Stimulated activated CD4-positive, alpha-beta T cell treated with anti-CD3 and anti-CD28 coated beads, Interleukin-4, amount 100 ng/mL, for 48 hours (primary cell): ENCODE measurements around the gene ZNF512B.
A peak's percentile ranks its signal among the peaks of the same experiment; 100 is the strongest.
"Not testable (repeated sequence)": the region's sequence is repeated elsewhere in the genome, so short reads cannot be mapped to it uniquely, and the experiment has no call there.

ENCODE experiments used
- DNase-seq, 2 donors: peaks; one replicate each; pipeline ENCODE4 v3.0.0-alpha.2; 2020; ENCODE audit warnings: low read depth in 2 of 2

ZNF512B gene, protein sequence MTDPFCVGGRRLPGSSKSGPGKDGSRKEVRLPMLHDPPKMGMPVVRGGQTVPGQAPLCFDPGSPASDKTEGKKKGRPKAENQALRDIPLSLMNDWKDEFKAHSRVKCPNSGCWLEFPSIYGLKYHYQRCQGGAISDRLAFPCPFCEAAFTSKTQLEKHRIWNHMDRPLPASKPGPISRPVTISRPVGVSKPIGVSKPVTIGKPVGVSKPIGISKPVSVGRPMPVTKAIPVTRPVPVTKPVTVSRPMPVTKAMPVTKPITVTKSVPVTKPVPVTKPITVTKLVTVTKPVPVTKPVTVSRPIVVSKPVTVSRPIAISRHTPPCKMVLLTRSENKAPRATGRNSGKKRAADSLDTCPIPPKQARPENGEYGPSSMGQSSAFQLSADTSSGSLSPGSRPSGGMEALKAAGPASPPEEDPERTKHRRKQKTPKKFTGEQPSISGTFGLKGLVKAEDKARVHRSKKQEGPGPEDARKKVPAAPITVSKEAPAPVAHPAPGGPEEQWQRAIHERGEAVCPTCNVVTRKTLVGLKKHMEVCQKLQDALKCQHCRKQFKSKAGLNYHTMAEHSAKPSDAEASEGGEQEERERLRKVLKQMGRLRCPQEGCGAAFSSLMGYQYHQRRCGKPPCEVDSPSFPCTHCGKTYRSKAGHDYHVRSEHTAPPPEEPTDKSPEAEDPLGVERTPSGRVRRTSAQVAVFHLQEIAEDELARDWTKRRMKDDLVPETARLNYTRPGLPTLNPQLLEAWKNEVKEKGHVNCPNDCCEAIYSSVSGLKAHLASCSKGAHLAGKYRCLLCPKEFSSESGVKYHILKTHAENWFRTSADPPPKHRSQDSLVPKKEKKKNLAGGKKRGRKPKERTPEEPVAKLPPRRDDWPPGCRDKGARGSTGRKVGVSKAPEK

GRCh38 chr20:63969838-63970713, at the start of gene ZNF512B:
TSS of gene ZNF512B (minus strand) at chr20:63969930. CDS start at chr20:63967950, 1,980 bp downstream.
- DNase-seq = peak in 1 of 2 donors; percentile 61

- DNase-seq = no peak
Measured at GRCh38 chr20:64015635-64016034, 45.9 kb upstream of the ZNF512B start.

DNA sequence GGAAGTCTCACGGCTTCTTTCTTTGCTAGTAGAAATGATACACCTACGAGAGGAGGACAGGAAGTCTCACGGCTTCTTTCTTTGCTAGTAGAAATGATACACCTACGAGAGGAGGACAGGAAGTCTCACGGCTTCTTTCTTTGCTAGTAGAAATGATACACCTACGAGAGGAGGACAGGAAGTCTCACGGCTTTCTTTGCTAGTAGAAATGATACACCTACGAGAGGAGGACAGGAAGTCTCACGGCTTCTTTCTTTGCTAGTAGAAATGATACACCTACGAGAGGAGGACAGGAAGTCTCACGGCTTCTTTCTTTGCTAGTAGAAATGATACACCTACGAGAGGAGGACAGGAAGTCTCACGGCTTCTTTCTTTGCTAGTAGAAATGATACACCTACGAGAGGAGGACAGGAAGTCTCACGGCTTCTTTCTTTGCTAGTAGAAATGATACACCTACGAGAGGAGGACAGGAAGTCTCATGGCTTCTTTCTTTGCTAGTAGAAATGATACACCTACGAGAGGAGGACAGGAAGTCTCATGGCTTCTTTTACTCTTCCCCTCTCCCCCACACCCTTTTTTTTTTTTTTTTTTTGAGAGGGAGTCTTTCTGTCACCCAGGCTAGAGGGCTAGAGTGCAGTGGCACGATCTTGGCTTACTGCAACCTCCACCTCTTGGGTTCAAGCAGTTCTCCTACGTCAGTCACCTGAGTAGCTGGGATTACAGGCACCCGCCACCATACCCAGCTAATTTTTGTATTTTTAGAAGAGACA, 42.8 kb upstream of the ZNF512B start:
- DNase-seq = not testable (repeated sequence)

DNA sequence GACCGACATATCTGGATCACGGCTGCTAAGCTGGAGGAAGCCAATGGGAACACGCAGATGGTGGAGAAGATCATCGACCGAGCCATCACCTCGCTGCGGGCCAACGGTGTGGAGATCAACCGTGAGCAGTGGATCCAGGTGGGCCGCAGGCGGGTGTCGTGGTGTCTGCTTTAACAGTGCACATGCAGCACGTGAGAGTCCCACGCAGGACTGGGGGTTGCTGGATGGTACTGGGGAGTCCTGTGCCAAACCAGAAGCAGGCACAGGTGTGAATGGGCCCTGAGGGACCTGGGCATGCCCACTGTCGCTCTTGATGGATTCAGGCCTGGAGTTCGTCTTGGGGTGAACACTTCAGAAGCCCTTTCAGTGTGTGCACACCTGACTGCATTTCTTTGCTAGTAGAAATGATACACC, 41.6 kb upstream of the ZNF512B start:
- no peak for DNase-seq

GRCh38 chr20:64010711-64011237, 41.0 kb upstream of the ZNF512B start:
- no peak for DNase-seq

DNA sequence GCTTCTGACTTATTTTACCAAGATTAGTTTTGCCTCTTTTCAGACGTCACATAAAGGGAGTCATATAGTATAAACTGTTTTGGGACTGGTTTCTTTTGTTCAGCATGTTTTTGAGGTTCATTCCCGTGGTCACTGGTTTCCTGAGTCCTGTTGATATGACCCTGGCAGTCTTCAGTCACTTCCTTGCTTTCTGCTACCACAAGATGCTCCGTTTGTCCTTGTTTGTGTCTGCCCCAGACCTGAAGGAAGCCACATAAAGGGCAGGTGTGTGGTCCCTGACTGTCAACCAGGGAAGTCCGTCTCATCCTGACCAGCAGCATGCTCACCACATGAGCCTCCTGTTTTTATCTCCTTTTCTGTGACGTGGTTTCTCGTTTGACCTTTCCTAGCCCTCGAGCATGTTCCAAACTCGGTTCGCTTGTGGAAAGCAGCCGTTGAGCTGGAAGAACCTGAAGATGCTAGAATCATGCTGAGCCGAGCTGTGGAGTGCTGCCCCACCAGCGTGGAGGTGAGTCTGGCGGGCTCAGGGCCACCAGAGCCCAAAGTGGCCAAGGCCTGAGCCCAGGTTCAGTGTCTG, 40.2 kb upstream of the ZNF512B start:
- DNase-seq = no peak

DNA sequence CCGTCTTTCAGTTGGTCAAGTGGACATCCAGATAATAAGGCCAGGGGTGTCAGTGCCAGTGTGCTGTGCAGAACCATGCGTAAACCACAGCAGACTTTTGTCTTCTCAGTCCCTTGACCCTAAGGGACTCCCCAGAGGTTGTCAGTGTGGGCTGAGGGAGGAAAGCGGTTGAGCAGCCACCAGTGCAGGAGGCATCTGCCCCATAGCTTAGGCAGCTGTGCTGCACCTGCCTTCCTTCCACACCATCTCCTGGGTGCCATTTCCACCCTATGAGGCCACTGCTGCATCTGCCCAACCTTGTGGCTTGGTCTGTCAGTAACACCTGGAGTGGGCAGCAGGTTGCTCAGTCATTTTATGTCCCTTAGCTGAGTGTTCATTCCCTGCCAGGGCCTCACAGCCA, 37.2 kb upstream of the ZNF512B start:
- DNase-seq = no peak

- DNase-seq = no peak
Measured at GRCh38 chr20:64006490-64006889, 36.8 kb upstream of the ZNF512B start.

DNA sequence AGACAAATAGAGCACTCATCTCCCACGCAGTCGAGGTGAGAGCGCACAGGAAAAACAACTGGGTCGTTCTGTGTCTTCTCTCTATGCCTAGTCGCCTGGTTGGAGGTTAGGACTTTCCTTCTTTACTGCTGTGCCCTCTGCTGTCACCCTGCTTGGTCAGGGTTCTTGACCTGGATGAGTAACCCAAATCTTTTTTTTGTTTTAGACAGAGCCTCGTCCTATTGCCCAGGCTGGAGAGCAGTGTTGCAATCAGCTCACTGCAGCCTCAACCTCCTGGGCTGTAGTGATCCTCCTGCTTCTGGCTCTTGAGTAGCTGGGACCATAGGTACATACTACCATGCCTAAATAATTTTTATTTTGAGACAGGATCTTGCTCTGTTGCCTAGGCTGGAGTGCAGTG, 35.7 kb upstream of the ZNF512B start:
- no peak for DNase-seq

- DNase-seq = no peak
Measured at GRCh38 chr20:64003960-64004725, 34.4 kb upstream of the ZNF512B start.

DNA sequence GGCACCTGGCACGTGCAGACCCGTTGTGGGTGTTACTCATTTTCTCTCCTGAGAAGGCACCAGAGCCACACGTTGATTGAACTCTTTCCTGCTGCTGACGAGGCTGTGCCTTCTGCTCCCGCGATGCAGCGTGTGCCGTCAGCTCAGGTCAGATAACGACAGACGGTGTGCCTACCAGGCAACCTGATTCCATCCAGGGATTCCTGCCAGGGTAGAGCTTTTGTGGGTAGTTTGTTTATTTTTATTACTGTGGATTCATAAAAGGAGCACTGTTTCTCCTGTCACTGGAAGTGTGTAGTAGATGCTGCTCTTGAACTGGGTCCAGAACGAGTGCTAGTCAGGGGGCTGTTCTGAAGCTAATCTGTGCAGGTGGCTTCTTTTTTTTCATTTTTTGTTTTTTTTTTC, 31.9 kb upstream of the ZNF512B start:
- no peak for DNase-seq

DNA sequence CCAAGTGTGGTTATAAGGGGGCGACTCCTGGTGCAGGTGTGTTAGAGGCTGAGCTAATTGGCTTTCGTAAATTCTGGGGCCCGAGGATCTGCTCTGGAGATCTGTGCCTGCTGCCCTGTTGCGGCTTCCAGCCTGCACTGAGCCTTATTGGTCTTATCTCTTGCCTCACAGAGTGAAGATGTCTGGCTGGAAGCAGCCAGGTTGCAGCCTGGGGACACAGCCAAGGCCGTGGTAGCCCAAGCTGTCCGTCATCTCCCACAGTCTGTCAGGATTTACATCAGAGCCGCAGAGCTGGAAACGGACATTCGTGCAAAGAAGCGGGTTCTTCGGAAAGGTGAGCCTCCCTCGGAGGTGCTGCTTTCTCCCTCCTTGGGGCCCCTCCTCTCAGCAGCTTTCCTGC, 31.2 kb upstream of the ZNF512B start:
- no peak for DNase-seq

GRCh38 chr20:63982937-63983336, 13.2 kb upstream of the ZNF512B start:
- no peak for DNase-seq

DNA sequence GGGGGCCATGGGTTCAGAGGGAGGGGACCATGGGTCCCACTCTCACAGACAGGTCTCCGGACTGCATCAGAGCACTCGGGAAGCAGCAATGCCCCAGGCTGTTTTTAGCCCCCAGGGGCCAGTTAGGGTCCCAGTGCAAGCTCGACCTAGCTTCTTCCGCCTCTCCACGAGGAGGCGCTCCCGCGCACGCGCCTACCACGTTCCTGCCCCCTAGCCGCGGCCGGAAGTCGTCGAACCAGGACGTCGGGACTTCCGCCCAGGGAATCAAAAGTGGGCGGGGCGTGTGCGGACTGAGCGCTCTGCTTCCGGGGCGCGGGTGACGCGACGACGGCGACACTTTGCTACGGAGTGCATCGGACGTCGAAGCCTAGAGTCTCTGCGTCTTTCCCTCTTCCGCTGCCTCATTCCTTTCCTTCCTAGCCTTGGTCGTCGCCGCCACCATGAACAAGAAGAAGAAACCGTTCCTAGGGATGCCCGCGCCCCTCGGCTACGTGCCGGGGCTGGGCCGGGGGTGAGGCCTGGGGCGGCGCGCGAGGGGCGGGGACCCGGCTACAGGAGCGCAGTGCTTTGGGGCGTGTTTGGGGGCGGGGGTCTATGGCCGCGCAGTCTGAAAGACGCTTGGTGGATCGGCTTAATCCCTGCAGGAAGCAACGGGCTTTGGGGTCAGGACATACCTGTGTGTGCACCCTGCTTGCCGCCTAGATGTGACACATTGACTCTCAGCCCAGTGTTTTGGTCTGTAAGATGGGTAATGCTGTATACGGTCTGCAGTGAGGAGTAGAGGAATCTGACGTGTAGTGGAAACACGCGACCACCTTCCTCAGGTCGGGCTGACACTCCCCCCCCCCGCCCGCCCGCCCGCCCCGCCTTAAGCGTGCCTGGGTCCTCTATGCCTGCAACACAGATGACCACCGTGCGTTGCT, 11.3 kb upstream of the ZNF512B start, which contains the start of gene PRPF6:
TSS of gene PRPF6 (plus strand) at position 327 of the 923 bp plus-strand sequence. CDS start at position 441, 114 bp downstream.
- peak; percentile 92 to 95 for DNase-seq

GRCh38 chr20:63980317-63980805, 10.6 kb upstream of the ZNF512B start:
- no peak for DNase-seq

DNA sequence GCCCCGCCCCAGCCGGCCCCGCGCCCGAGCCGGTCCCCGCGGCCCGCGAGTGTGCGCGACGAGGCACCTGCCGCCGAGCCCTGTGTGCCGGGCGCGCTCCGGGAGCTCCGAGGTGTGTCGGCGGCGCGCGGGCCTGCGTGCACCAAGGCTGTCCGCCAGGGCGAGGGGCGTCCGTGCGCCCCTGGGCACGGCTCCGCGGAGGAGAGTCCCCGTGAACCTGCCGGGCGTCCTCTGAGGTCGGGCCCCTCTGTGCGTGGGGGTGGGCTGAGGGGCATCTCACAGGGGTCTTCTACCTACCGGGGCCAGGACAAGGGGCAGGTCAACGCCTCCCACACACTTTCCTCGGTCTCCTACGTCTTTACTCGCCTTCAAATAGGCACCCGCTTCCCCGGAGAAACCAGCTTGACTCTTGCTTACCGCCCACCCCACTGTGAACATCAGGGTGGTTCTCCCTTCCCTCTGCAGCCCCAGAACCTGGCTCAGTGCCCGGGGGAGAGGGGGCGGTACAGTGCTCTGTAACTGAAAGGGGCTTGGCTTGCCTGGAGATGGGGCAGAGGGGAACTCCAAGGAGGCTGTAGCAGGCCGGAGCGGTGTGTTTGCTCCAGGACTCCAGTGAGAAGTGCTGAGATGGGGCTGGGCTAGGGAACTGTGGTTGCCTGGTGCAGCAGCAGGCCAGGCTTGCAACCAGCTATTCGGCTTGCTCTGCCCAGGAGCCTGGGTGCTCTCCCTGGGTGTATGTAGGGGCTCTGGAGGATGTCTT, 10.0 kb upstream of the ZNF512B start, which contains the start of gene SAMD10:
TSS of gene SAMD10 (minus strand) at position 86 of the 760 bp plus-strand sequence. CDS start 175 bp downstream, outside the sequence.
- DNase-seq = peak; percentile 79 to 81

GRCh38 chr20:63979229-63979556, 9.5 kb upstream of the ZNF512B start:
- no peak for DNase-seq
